Heart left ventricle (tissue), 16 donors: ENCODE results near the gene TENT4B. TPM values are rescaled to one million over a fixed set of nuclear protein-coding genes. Genes with fewer than 3 reads are reported as not detected.
"Not testable (repeated sequence)": the region's sequence is repeated elsewhere in the genome, so short reads cannot be mapped to it uniquely, and the experiment has no call there.

Experiments used
- ATAC-seq, 4 donors: fragments of 200-7000 bp; cut with Tn5 transposase; one replicate each; pipeline ENCODE4 v1.9.1; 2020 to 2022; ENCODE audit warnings: moderate library complexity in 4 of 4, mild to moderate bottlenecking in 3 of 4, moderate number of reproducible peaks in 1 of 4
- DNase-seq, 5 donors: peaks; one replicate each; pipeline ENCODE4 v3.0.0-alpha.2; 2020
- H3K27ac ChIP-seq, 12 donors: fragments of 200-600 bp; sonication (generic) in 4 of 12; one replicate each; pipeline versions ENCODE4 v1.5.0 to v1.8.0; 2016 to 2022; ENCODE audit warnings: mild to moderate bottlenecking in 2 of 12
- H3K27me3 ChIP-seq, 9 donors: fragments of 200-600 bp; sonication (generic) in 2 of 9; one replicate each; pipeline versions ENCODE4 v1.5.1 to v1.8.0; 2016 to 2022; ENCODE audit warnings: mild to moderate bottlenecking in 3 of 9
- H3K36me3 ChIP-seq, 9 donors: fragments of 200-600 bp; sonication (generic) in 2 of 9; one replicate each; pipeline versions ENCODE4 v1.5.0 to v1.8.0; 2018 to 2022; ENCODE audit warnings: mild to moderate bottlenecking in 2 of 9
- H3K4me1 ChIP-seq, 12 donors: fragments of 200-600 bp; sonication (generic) in 4 of 12; one replicate each; pipeline versions ENCODE4 v1.5.0 to v1.8.0; 2016 to 2022; ENCODE audit warnings: mild to moderate bottlenecking in 3 of 12
- H3K4me3 ChIP-seq, 12 donors: fragments of 200-600 bp; sonication (generic) in 4 of 12; one replicate each; pipeline versions ENCODE4 v1.5.0 to v1.8.0; 2017 to 2022; ENCODE audit warnings: mild to moderate bottlenecking in 9 of 12, moderate library complexity in 4 of 12
- H3K9me3 ChIP-seq, 12 donors: fragments of 200-600 bp; sonication (generic) in 4 of 12; one replicate each; pipeline versions ENCODE4 v1.5.0 to v1.8.0; 2016 to 2022; ENCODE audit warnings: mild to moderate bottlenecking in 1 of 12
- POLR2A ChIP-seq, 2 donors: fragments of 450-650 bp; IDR thresholded peaks; one replicate each; pipeline ENCODE4 v1.6.1; 2017; ENCODE audit warnings: antibody characterized with exemption in 2 of 2, mild to moderate bottlenecking in 2 of 2, moderate library complexity in 2 of 2
- WGBS, 4 donors: extraction: QIAGEN DNeasy Blood & Tissue Kit in 2 of 4; methylation state at CpG; one replicate each; pipeline versions ENCODE4 v1.1.5 to v1.1.7; 2013 to 2018; 5-methylcytosine and 5-hydroxymethylcytosine counted together
- intact Hi-C, 10 donors: fragments of 100-400 bp; cut with DNase I; formaldehyde crosslinking; loops; one replicate each; pipeline versions ENCODE4 v1.11.1 to v1.14.2; 2022
- polyA plus RNA-seq, 2 donors: library from polyadenylated mRNA; stranded (reverse); fragments of 200-250 nt; gene quantifications; one replicate each; pipeline ENCODE4 v1.2.3, GENCODE V29; 2013
- total RNA-seq, 9 donors: library from RNA; depleted of rRNA in 2 of 9; stranded (reverse); fragments of >200 nt in 2 of 9; fragmentation: NEBNext Ultra II Directional in 3 of 9; extraction: Animal tissue kit (Norgen Biotek cat#: 25700) in 3 of 9; gene quantifications; one replicate each; pipeline versions ENCODE4 v1.1.0 to v1.2.4, GENCODE V29; 2016 to 2023
- TF ChIP-seq, protein P1 (sequence below), 12 donors: fragments of 200-600 bp; sonication (generic) in 4 of 12; IDR thresholded peaks; one replicate each; pipeline versions ENCODE4 v1.5.0 to v1.8.0; 2018 to 2022; ENCODE audit warnings: antibody characterized with exemption in 12 of 12, mild to moderate bottlenecking in 5 of 12
- donor health status: ischemic (EF 13 %, LVEDD 7.1; RV severe dilation, severe dysfunction).
- donor health status: healthy with polysubstance abuse.
- donor health status: DM: no; HTN: yes; CAD: no.
- donor health status: DM: no; HTN: no; CAD: no.
- donor health status: ischemic (EF 25% LVEDD 6.9; RV normal size, moderate dysfunction).
- donor health status: ischemic (EF 25% LVEDD 5.7; RV mildly dilated, moderate dysfunction).
- donor health status: healthy.
- donor health status: DM: yes; HTN: yes; CAD: no.
- donor health status: ischemic (EF 35%, LVEDD 5.7; RV mildly dilated, moderate dysfunction).
- donor health status: nonischemic (EF 11% LVEDD 7.7; RV severe dilation, severe dysfunction).
- donor health status: DM: yes; HTN: yes; CAD: no.
- donor health status: PGD.
- donor health status: ischemic (EF 29% LVEDD 5.4; RV normal size, mild dysfunction).
- donor health status: nonischemic (EF 23%, LVEDD 6.1; RV moderate dilation, normal function).

Gene TENT4B
- total and polyA plus RNA-seq, 11 donors, result 2.2 to 8.8 (median 6.5) TPM

DNA sequence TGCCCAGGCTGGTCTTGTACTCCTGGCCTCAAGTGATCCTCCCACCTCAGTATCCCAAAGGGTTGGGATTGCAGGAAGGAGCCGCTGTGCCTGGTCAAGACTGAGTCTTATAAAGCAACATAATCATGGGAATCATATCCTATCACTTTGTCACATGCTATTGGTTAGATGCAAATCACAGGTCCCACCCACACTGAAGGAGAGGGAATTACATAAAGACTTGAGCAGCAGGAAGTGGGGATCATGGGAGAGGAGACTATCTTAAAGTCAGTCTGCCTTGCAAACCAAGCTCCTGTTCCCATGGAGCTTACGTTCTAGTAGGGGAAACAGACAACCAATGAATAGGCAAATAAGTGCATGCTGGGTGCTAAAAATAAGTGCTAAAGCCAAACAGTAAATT, 28.3 kb upstream of the TENT4B start:
- WGBS, 4 donors, result 81 to 86% (median 85%) methylated on average over 2 of the region's 2 CpGs
- peaks cover 0 to 2% (median 0%) of the 10 kb centered on the region in 12 donors for H3K9me3 ChIP-seq
- DNase-seq (no peak), ATAC-seq (no peak)
- no peak overlapping the region for H3K4me3 ChIP-seq
- TF ChIP-seq, protein P1, sequence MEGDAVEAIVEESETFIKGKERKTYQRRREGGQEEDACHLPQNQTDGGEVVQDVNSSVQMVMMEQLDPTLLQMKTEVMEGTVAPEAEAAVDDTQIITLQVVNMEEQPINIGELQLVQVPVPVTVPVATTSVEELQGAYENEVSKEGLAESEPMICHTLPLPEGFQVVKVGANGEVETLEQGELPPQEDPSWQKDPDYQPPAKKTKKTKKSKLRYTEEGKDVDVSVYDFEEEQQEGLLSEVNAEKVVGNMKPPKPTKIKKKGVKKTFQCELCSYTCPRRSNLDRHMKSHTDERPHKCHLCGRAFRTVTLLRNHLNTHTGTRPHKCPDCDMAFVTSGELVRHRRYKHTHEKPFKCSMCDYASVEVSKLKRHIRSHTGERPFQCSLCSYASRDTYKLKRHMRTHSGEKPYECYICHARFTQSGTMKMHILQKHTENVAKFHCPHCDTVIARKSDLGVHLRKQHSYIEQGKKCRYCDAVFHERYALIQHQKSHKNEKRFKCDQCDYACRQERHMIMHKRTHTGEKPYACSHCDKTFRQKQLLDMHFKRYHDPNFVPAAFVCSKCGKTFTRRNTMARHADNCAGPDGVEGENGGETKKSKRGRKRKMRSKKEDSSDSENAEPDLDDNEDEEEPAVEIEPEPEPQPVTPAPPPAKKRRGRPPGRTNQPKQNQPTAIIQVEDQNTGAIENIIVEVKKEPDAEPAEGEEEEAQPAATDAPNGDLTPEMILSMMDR (IDR thresholded peaks at IDR 0.05), result no peak
- no peaks in the 10 kb centered on the region for H3K4me1 ChIP-seq
- intact Hi-C loops, result no loop called here
- no peak overlapping the region for H3K27ac ChIP-seq
- H3K36me3 ChIP-seq, result no peaks in the 10 kb centered on the region
- H3K27me3 ChIP-seq, result no peaks in the 10 kb centered on the region

DNA sequence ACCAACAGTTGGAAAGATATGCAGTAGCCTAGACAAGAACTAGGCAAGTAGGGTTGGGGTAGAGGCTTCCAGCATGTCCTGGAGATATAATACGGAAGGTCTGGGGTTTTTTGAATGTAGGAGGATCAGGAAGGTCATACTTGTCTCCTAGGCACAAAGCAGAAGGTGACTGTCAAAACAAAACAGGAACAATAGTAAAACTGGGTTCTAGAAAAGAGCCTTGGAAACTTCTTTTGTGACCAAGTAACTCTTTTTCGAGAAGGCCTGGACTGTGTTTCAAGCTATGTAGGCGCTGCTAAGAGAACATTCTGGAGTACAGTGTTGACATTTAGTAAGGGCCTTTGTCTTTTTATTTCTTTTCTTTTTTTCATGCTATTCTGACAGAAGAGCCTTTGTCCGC, 26.9 kb upstream of the TENT4B start:
- 86 to 92% (median 89%) methylated on average over 4 of the region's 4 CpGs for WGBS, 4 donors

DNA sequence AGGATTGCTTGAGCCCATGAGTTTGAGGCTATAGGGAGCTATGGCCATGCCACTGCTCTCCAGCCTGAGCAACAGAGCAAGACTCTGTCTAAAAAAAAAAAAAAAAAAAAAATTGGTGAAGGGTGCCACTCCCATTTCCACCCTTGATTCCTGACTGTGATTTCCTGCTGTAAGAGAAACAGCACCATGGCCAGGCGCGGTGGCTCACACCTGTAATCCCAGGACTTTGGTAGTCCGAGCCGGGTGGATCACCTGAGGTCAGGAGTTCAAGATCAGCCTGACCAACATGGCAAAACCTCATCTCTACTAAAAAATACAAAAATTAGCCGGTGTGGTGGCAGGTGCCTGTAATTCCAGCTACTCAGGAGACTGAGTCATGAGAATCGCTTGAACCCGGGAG, 20.5 kb upstream of the TENT4B start:
- H3K4me1 ChIP-seq, H3K36me3 ChIP-seq, intact Hi-C loops, H3K27me3 ChIP-seq, ATAC-seq, H3K27ac ChIP-seq, H3K9me3 ChIP-seq, H3K4me3 ChIP-seq, DNase-seq: not testable (repeated sequence)
- WGBS, 4 donors, result 85 to 89% (median 88%) methylated on average over 7 of the region's 7 CpGs

More for the DNA sequence above, 26.9 kb upstream of the TENT4B start:
- DNase-seq (no peak), ATAC-seq (no peak)
- H3K27me3 ChIP-seq, result no peaks in the 10 kb centered on the region
- intact Hi-C loops, result no loop called here
- no peaks in the 10 kb centered on the region for H3K36me3 ChIP-seq
- peaks cover 0 to 2% (median 0%) of the 10 kb centered on the region in 12 donors for H3K9me3 ChIP-seq
- no peak overlapping the region for H3K4me3 ChIP-seq
- H3K27ac ChIP-seq, result no peak overlapping the region
- no peak for TF ChIP-seq POLR2A (IDR thresholded peaks at IDR 0.05)
- TF ChIP-seq, protein P1 (IDR thresholded peaks at IDR 0.05), result no peak
- no peaks in the 10 kb centered on the region for H3K4me1 ChIP-seq

DNA sequence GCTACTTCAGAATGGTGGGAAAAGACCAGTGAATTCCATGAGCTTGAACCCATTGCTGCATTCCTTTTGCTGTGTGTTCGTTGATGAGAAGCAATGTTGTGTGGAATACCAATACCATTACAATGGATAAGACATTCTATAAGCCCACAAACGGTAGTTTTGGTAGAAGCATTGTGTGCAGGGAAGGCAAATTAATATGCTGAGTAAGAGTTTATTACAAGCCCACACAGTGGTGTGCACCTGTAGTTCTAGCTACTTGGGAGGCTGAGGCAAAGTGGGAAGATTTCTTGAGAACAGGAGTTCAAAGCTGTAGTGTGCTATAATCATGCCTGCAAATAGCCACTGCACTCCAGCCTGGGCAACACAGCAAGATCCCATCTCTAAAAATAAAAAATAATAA, 19.9 kb upstream of the TENT4B start:
- WGBS, 4 donors, result 38 to 83% (median 65%) methylated on average over 2 of the region's 2 CpGs
- DNase-seq, result no peak
- ATAC-seq, result no peak
- Histone ChIP-seq H3K4me3 (no peak overlapping the region), H3K27me3 (no peaks in the 10 kb centered on the region), H3K36me3 (no peaks in the 10 kb centered on the region), H3K27ac (no peak overlapping the region), H3K4me1 (no peaks in the 10 kb centered on the region), H3K9me3 (no peaks in the 10 kb centered on the region)
- intact Hi-C loops, result no loop called here
- TF ChIP-seq POLR2A (IDR thresholded peaks at IDR 0.05), result no peak
- TF ChIP-seq, protein P1 (IDR thresholded peaks at IDR 0.05), result no peak

DNA sequence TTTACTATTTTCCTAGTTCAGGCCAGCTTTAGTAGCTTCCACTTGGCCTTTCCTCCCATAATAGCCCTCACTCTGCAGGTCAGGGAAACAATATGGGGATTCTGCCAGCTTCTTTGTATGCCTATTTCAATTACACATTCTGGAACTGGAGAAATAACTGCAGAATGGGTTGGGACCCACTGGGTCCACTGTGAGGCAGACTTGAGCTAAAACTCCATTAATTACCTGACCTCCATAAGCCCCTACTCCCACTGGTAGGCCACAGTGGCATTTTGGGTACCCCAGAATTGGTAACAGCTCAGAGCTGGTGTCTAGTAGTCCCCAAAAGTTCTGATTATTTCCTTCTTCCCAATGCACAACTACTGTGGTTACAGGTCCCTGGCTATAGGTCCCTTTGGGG, 16.7 kb upstream of the TENT4B start:
- intact Hi-C loops, result no loop called here
- H3K4me3 ChIP-seq, result no peak overlapping the region
- no peaks in the 10 kb centered on the region for H3K27me3 ChIP-seq
- no peak overlapping the region for H3K27ac ChIP-seq
- H3K36me3 ChIP-seq, result no peaks in the 10 kb centered on the region
- H3K9me3 ChIP-seq, result no peaks in the 10 kb centered on the region
- ATAC-seq (no peak), DNase-seq (no peak)
- TF ChIP-seq, protein P1 (IDR thresholded peaks at IDR 0.05), result peak in 1 of 12 donors; percentile 9
- TF ChIP-seq POLR2A (IDR thresholded peaks at IDR 0.05), result no peak
- no peaks in the 10 kb centered on the region for H3K4me1 ChIP-seq
